ENCODE results near the gene MBOAT2. TPM values are rescaled to one million over a fixed set of nuclear protein-coding genes. Genes with fewer than 3 reads are reported as not detected.

Gene MBOAT2
- polyA plus RNA-seq, 1 experiment, result 18.1 TPM

DNA sequence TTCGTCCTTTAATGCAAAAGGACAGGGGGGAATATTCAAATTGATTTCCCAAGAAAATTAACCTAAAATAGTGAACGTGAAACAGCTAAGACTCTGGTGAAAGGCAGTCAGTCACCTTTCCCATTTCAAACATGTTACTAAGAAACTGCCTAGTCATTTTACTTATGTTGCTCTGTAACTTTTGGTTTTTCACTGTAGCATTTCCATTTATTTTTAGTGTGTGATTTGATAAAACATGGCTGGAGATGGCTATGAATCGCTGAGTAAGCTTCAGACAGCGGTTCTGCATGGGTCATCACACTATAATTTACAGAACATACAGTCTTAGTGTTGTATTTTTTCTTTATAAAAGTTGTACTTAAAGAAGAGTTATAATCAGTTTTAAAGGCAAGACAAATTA is 150.1 kb downstream of the MBOAT2 start:
- ChIA-PET POLR2A (no interaction called here), CTCF (no interaction called here)
- H3K36me3 ChIP-seq (ENCODE audit: control insufficient read depth, insufficient read depth, low read length), result no peaks in the 10 kb centered on the region
- H3K4me3 ChIP-seq (ENCODE audit: low read depth, low read length), result no peak overlapping the region
- no peak for DNase-seq (ENCODE audit: low read depth)
- H3K27me3 ChIP-seq (ENCODE audit: control insufficient read depth, insufficient read depth, low read length), result no peaks in the 10 kb centered on the region
- no peak for TF ChIP-seq CTCF (IDR thresholded peaks at IDR 0.05; ENCODE audit: insufficient read depth, low read depth, low read length)

DNA sequence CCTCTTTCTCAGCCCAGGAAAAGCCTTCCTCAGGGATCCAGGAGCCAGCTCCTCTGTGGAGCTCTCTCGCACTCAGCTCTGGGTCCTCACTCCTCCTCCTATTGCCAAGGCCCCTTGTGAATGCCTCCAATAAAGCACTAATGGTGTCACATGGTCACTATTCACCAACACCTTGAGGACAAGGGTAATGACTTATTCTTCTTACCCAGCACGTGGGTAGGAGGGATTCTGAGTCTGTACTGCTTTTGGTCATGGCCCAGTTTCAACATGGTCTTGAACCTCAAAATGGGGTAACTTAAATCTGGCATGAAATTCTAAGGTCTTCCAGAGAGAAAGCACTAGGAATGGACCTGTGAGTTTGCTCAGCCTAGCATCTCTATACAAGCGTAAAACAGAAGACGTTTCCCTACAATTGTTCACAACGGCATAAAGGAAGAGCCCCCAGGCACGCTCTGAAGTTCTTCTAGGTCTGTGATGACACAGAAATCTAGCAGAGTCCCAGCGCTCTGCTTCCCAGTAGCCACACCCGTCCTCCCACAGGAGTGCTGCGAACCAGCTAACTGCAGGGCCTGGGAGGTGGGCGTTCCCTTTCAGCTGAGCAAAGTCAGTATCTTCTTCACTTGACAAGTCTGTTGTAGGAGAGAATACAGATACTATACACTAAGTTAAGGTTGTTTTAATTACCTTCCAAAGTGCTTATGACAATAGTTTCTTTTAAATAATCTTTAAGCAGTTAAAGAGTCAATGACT is 151.5 kb downstream of the MBOAT2 start:
- Histone ChIP-seq H3K27me3 (ENCODE audit: control insufficient read depth, insufficient read depth, low read length) (no peaks in the 10 kb centered on the region), H3K36me3 (ENCODE audit: control insufficient read depth, insufficient read depth, low read length) (no peaks in the 10 kb centered on the region), H3K4me3 (ENCODE audit: low read depth, low read length) (no peak overlapping the region)
- TF ChIP-seq CTCF (IDR thresholded peaks at IDR 0.05; ENCODE audit: insufficient read depth, low read depth, low read length), result no peak
- CTCF ChIA-PET, result no interaction called here
- POLR2A ChIA-PET, result no interaction called here
- DNase-seq (ENCODE audit: low read depth), result no peak

- DNase-seq (ENCODE audit: low read depth), result no peak
- CTCF ChIA-PET, result no interaction called here
- Histone ChIP-seq H3K36me3 (ENCODE audit: control insufficient read depth, insufficient read depth, low read length) (no peaks in the 10 kb centered on the region), H3K27me3 (ENCODE audit: control insufficient read depth, insufficient read depth, low read length) (no peaks in the 10 kb centered on the region), H3K4me3 (ENCODE audit: low read depth, low read length) (no peak overlapping the region)
- no peak for TF ChIP-seq CTCF (IDR thresholded peaks at IDR 0.05; ENCODE audit: insufficient read depth, low read depth, low read length)
- POLR2A ChIA-PET, result no interaction called here
These were observed 152.5 kb downstream of the MBOAT2 start for GRCh38 chr2:8850845-8851487.

DNA sequence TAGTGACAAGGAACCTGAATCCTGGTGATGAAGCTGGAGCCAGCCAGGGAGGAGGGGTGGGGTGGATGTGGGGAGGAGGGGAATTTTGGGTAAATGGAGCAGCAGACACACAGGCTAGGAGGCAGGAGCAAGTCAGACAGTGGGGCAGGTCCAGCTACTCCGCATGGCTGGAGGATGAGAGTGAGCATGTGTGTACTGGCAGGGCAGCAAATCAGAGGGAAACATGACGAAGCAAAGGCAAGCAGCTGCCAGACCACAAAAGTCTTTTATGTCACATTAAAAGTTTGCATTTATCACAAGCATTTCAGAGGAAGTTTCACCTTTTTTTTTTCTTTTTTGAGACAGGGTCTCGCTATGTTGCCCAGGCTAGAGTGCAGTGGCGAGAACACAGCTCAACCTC is 154.2 kb downstream of the MBOAT2 start:
- POLR2A ChIA-PET, result no interaction called here
- DNase-seq (ENCODE audit: low read depth), result no peak
- no peak for TF ChIP-seq CTCF (IDR thresholded peaks at IDR 0.05; ENCODE audit: insufficient read depth, low read depth, low read length)

GRCh38 chr2:8848328-8849100 is 155.0 kb downstream of the MBOAT2 start:
- Histone ChIP-seq H3K4me3 (ENCODE audit: low read depth, low read length) (no peak overlapping the region), H3K27me3 (ENCODE audit: control insufficient read depth, insufficient read depth, low read length) (no peaks in the 10 kb centered on the region), H3K36me3 (ENCODE audit: control insufficient read depth, insufficient read depth, low read length) (no peaks in the 10 kb centered on the region)
- TF ChIP-seq CTCF (IDR thresholded peaks at IDR 0.05; ENCODE audit: insufficient read depth, low read depth, low read length), result no peak
- DNase-seq (ENCODE audit: low read depth), result no peak
- ChIA-PET CTCF (interaction anchor here (1.3 to 1.4 kb wide), 2 partner anchors 25 to 291 kb away, joined by 4 read pairs; no protein-coding TSS in a partner anchor), POLR2A (no interaction called here)

More for the DNA sequence above, 154.2 kb downstream of the MBOAT2 start:
- Histone ChIP-seq H3K27me3 (ENCODE audit: control insufficient read depth, insufficient read depth, low read length) (no peaks in the 10 kb centered on the region), H3K36me3 (ENCODE audit: control insufficient read depth, insufficient read depth, low read length) (no peaks in the 10 kb centered on the region), H3K4me3 (ENCODE audit: low read depth, low read length) (no peak overlapping the region)
- CTCF ChIA-PET, result interaction anchor here (1.3 kb wide), 1 partner anchor 24 kb away, joined by 4 read pairs; no protein-coding TSS in a partner anchor
